ENCODE measurements around the gene ANKS3.
"Not testable (repeated sequence)": the region's sequence is repeated elsewhere in the genome, so short reads cannot be mapped to it uniquely, and the experiment has no call there.

Gene ANKS3

DNA sequence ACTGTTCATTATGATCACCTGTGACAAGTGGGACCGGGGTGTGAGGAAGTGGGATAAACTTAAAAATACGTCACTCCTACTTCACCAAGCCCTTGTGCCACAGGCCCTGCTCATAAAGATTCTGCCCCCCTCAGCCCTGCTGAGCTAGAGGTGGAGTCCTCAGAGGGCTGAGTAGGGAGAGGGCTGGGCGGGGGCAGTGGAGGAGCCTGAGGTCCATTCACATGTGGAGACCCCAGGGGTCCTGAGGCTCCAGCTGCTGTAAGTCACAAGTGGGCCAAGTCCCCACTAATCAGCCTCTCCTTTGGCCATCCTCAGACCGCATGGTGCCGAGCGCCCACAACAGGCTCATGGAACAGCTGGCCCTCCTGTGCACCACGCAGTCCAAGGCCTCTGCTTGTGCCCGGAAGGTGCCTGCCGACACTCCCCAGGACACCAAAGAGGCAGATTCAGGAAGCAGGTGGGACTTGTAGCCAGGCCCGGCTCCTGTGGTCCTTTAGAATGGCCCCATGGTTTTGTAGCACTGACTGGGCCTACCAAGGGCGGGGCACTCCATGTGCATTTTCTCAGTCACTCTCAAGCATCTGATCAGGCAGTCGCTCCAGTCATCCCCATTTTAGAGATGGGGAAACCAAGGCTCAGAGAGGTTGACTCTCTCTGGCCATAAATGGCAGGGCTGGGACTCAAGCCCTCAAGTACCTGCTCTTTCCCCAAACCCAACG lies 10.6 kb upstream of the ANKS3 start:
- TF ChIP-seq, protein P1, sequence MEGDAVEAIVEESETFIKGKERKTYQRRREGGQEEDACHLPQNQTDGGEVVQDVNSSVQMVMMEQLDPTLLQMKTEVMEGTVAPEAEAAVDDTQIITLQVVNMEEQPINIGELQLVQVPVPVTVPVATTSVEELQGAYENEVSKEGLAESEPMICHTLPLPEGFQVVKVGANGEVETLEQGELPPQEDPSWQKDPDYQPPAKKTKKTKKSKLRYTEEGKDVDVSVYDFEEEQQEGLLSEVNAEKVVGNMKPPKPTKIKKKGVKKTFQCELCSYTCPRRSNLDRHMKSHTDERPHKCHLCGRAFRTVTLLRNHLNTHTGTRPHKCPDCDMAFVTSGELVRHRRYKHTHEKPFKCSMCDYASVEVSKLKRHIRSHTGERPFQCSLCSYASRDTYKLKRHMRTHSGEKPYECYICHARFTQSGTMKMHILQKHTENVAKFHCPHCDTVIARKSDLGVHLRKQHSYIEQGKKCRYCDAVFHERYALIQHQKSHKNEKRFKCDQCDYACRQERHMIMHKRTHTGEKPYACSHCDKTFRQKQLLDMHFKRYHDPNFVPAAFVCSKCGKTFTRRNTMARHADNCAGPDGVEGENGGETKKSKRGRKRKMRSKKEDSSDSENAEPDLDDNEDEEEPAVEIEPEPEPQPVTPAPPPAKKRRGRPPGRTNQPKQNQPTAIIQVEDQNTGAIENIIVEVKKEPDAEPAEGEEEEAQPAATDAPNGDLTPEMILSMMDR (IDR thresholded peaks at IDR 0.05; ENCODE audit: borderline replicate concordance, extremely low read depth, low read length, poor library complexity, severe bottlenecking), result no peak
- no peak for TF ChIP-seq EZH2 (IDR thresholded peaks at IDR 0.05; ENCODE audit: borderline replicate concordance, low read depth, low read length, severe bottlenecking)
- Histone ChIP-seq H3K4me3 (ENCODE audit: low read depth in 1 of 2, low read length in 2 of 2) (no peak overlapping the region), H3K4me2 (ENCODE audit: insufficient read depth, low read length) (no peak overlapping the region), H3K9me3 (ENCODE audit: insufficient read depth, low read length, severe bottlenecking) (no peaks in the 10 kb centered on the region), H3K27ac (ENCODE audit: low read length) (no peak overlapping the region), H3K27me3 (ENCODE audit: insufficient read depth, low read length, poor library complexity) (no peaks in the 10 kb centered on the region), H3K9ac (ENCODE audit: low read depth, low read length) (no peak overlapping the region), H3K4me1 (ENCODE audit: insufficient read depth, low read length) (no peaks in the 10 kb centered on the region), H2AFZ (ENCODE audit: low read depth, low read length) (no peak overlapping the region), H4K20me1 (ENCODE audit: insufficient read depth, low read length) (peaks cover 3% of the 10 kb centered on the region; the same call in 1 of the 2 replicates), H3K36me3 (ENCODE audit: insufficient read depth, low read length) (0 out of 2 replicates have a peak, but pooled peaks cover 1% of the 10 kb centered on the region), H3K79me2 (ENCODE audit: insufficient read depth, low read length) (no peaks in the 10 kb centered on the region)
- ATAC-seq (ENCODE audit: insufficient read depth, low read depth) (no peak), DNase-seq (no peak)

DNA sequence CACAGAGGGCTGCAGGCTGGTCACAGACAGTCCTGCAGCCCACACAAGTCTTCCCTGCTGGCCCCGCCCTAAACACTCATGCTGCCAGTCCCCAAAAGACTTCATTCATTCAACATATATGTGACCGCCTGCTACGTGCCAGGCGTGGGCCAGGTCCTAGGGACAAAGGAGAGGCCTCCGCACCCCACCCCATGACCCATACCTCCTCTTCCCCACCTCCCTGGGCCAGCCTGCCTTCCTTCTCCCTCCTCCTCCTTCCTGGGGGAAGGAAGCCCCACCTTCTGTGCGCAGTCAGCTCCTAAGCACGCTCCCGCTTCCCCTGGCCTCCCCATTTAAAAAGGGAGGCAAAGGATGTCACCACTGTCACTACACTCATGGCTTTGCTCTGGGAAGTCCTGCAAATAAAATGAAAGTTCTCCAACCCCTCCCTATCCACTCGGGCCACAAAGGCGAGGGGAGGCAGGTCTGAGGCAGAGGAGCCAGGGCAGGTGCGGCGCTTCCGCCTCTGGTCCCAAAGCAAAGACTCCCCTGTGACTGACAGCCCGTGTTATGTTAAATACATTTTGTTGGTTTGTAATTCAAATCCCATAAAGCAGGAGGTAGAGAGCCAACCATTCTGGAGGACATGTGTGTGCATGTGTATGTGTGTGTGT lies 9.3 kb upstream of the ANKS3 start:
- Histone ChIP-seq H3K27ac (ENCODE audit: low read length) (no peak overlapping the region), H3K4me3 (ENCODE audit: low read depth in 1 of 2, low read length in 2 of 2) (no peak overlapping the region), H3K4me2 (ENCODE audit: insufficient read depth, low read length) (no peak overlapping the region), H3K79me2 (ENCODE audit: insufficient read depth, low read length) (no peaks in the 10 kb centered on the region), H4K20me1 (ENCODE audit: insufficient read depth, low read length) (peaks cover 3% of the 10 kb centered on the region; the same call in 1 of the 2 replicates), H3K27me3 (ENCODE audit: insufficient read depth, low read length, poor library complexity) (no peaks in the 10 kb centered on the region), H3K4me1 (ENCODE audit: insufficient read depth, low read length) (no peaks in the 10 kb centered on the region), H3K36me3 (ENCODE audit: insufficient read depth, low read length) (no peaks in the 10 kb centered on the region), H2AFZ (ENCODE audit: low read depth, low read length) (no peak overlapping the region), H3K9me3 (ENCODE audit: insufficient read depth, low read length, severe bottlenecking) (no peaks in the 10 kb centered on the region), H3K9ac (ENCODE audit: low read depth, low read length) (no peak overlapping the region)
- DNase-seq (no peak), ATAC-seq (ENCODE audit: insufficient read depth, low read depth) (no peak)
- TF ChIP-seq, protein P1 (IDR thresholded peaks at IDR 0.05; ENCODE audit: borderline replicate concordance, extremely low read depth, low read length, poor library complexity, severe bottlenecking), result no peak
- TF ChIP-seq EZH2 (IDR thresholded peaks at IDR 0.05; ENCODE audit: borderline replicate concordance, low read depth, low read length, severe bottlenecking), result no peak

GRCh38 chr16:4738370-4738769 lies 4.3 kb upstream of the ANKS3 start:
- DNase-seq; H2AFZ ChIP-seq (ENCODE audit: low read depth, low read length); H3K27ac ChIP-seq (ENCODE audit: low read length); H3K79me2 ChIP-seq (ENCODE audit: insufficient read depth, low read length); H3K36me3 ChIP-seq (ENCODE audit: insufficient read depth, low read length); H3K27me3 ChIP-seq (ENCODE audit: insufficient read depth, low read length, poor library complexity); ATAC-seq (ENCODE audit: insufficient read depth, low read depth); H3K4me2 ChIP-seq (ENCODE audit: insufficient read depth, low read length); H3K4me3 ChIP-seq (ENCODE audit: low read depth in 1 of 2, low read length in 2 of 2); H3K9ac ChIP-seq (ENCODE audit: low read depth, low read length); H3K9me3 ChIP-seq (ENCODE audit: insufficient read depth, low read length, severe bottlenecking); H4K20me1 ChIP-seq (ENCODE audit: insufficient read depth, low read length): not testable (repeated sequence)
- H3K4me1 ChIP-seq (ENCODE audit: insufficient read depth, low read length), result peaks cover 18% of the 10 kb centered on the region

GRCh38 chr16:4737545-4737944 lies 3.5 kb upstream of the ANKS3 start:
- H4K20me1 ChIP-seq (ENCODE audit: insufficient read depth, low read length), result no peaks in the 10 kb centered on the region
- no peaks in the 10 kb centered on the region for H3K9me3 ChIP-seq (ENCODE audit: insufficient read depth, low read length, severe bottlenecking)
- no peak overlapping the region for H3K4me2 ChIP-seq (ENCODE audit: insufficient read depth, low read length)
- H3K4me1 ChIP-seq (ENCODE audit: insufficient read depth, low read length), result peaks cover 26% of the 10 kb centered on the region
- no peak overlapping the region for H2AFZ ChIP-seq (ENCODE audit: low read depth, low read length)
- H3K36me3 ChIP-seq (ENCODE audit: insufficient read depth, low read length), result no peaks in the 10 kb centered on the region
- ATAC-seq (ENCODE audit: insufficient read depth, low read depth), result no peak
- H3K27me3 ChIP-seq (ENCODE audit: insufficient read depth, low read length, poor library complexity), result no peaks in the 10 kb centered on the region
- no peak overlapping the region for H3K27ac ChIP-seq (ENCODE audit: low read length)
- H3K9ac ChIP-seq (ENCODE audit: low read depth, low read length), result no peak overlapping the region
- DNase-seq, result no peak
- TF ChIP-seq, protein P1 (IDR thresholded peaks at IDR 0.05; ENCODE audit: borderline replicate concordance, extremely low read depth, low read length, poor library complexity, severe bottlenecking), result no peak
- TF ChIP-seq EZH2 (IDR thresholded peaks at IDR 0.05; ENCODE audit: borderline replicate concordance, low read depth, low read length, severe bottlenecking), result no peak
- H3K79me2 ChIP-seq (ENCODE audit: insufficient read depth, low read length), result peaks cover 13% of the 10 kb centered on the region
- H3K4me3 ChIP-seq (ENCODE audit: low read depth in 1 of 2, low read length in 2 of 2), result no peak overlapping the region

Data from DND-41 (cell line).